ENCODE results near the gene KLHDC8B. TPM values are rescaled to one million over a fixed set of nuclear protein-coding genes. Genes with fewer than 3 reads are reported as not detected.
"Not testable (repeated sequence)": the region's sequence is repeated elsewhere in the genome, so short reads cannot be mapped to it uniquely, and the experiment has no call there.

The KLHDC8B gene
- total and polyA plus RNA-seq, 2 experiments from 2014 or later, result 72.0 to 86.4 TPM

DNA sequence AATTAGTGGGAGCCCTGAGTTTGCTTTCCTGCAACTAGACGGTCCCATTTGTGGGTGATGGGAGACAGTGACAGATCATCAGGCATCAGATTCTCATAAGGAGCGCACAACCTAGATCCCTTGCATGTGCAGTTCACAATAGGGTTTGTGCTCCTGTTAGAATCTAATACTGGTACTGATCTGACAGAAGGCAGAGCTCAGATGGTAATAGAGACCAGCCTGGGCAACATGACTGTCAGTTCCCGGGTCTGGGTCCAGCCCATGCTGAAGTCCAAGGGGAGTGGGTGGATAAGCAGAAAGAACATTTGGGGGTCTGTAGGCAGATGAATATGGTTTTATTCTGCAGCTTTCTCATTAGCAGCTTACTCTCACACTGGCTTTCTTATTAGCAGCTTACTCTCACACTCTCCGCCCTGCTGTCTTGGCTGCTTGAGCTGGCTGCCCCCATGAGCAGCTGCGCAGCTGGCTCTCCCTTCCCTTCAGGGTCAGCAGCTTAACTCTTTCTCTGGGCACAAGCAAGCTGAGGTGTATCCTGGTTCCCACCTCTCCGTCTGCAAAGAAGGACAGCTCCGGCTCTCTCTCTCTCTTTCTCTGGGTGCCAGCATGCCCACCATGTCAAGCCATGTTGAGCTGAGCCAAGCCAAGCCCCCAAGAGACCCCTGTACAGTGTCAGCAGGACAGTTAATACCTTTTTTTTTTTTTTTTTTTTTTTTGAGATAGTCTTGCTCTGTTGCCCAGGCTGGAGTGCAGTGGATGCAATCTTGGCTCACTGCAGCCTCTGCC, 46.5 kb downstream of the KLHDC8B start:
- TF ChIP-seq EZH2phosphoT487 (IDR thresholded peaks at IDR 0.05; ENCODE audit: low read depth, severe bottlenecking, unreplicated experiment), result no peak
- TF ChIP-seq EZH2 (IDR thresholded peaks at IDR 0.05; ENCODE audit: borderline replicate concordance), result no peak
- TF ChIP-seq, protein P1, sequence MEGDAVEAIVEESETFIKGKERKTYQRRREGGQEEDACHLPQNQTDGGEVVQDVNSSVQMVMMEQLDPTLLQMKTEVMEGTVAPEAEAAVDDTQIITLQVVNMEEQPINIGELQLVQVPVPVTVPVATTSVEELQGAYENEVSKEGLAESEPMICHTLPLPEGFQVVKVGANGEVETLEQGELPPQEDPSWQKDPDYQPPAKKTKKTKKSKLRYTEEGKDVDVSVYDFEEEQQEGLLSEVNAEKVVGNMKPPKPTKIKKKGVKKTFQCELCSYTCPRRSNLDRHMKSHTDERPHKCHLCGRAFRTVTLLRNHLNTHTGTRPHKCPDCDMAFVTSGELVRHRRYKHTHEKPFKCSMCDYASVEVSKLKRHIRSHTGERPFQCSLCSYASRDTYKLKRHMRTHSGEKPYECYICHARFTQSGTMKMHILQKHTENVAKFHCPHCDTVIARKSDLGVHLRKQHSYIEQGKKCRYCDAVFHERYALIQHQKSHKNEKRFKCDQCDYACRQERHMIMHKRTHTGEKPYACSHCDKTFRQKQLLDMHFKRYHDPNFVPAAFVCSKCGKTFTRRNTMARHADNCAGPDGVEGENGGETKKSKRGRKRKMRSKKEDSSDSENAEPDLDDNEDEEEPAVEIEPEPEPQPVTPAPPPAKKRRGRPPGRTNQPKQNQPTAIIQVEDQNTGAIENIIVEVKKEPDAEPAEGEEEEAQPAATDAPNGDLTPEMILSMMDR (IDR thresholded peaks at IDR 0.05; ENCODE audit: poor library complexity), result no peak
- 90% methylated on average over 7 of the region's 7 CpGs for WGBS (ENCODE audit: low lambda C conversion rate, missing lambda C conversion rate)
- peak overlapping the region; percentile 50 for H3K27ac ChIP-seq
- H3K36me3 ChIP-seq (replicated peaks; ENCODE audit: insufficient read depth, low read depth), result no peaks in the 10 kb centered on the region
- no peak overlapping the region for H3K4me3 ChIP-seq
- H3K9me3 ChIP-seq (ENCODE audit: low read depth), result no peaks in the 10 kb centered on the region
- H2AFZ ChIP-seq, result no peak overlapping the region
- H3K9me2 ChIP-seq (replicated peaks; ENCODE audit: insufficient read depth), result no peaks in the 10 kb centered on the region
- H3K27me3 ChIP-seq, result no peaks in the 10 kb centered on the region
- DNase-seq (ENCODE audit: low spot score), result no peak
- no peaks in the 10 kb centered on the region for H4K20me1 ChIP-seq (ENCODE audit: insufficient read depth, poor library complexity, severe bottlenecking)
- no peaks in the 10 kb centered on the region for H3K4me1 ChIP-seq (ENCODE audit: insufficient read depth)
- no peaks in the 10 kb centered on the region for H3K79me2 ChIP-seq
- no peak overlapping the region for H3K4me2 ChIP-seq

DNA sequence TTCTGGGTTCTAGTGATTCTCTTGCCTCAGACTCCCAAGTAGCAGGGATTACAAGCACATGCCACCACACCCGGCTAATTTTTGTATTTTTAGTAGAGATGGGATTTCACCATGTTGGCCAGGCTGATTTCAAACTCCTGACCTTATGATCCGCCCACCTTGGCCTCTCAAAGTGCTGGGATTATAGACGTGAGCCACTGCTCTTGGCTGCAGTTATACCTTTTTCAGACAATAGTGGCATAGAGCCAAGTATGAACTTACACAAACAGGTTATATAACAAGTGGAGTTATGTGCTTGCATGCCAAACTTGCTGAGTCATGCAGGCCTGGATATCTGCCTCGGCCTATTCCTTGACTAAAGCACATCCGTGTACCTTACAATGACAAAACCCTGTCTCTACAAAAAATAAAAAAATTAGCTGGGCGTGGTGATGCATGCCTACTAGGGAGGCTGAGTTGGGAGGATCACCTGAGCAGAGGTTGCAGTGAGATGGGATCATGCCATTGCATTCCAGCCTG, 47.1 kb downstream of the KLHDC8B start:
- H3K36me3 ChIP-seq (replicated peaks; ENCODE audit: insufficient read depth, low read depth); H3K4me1 ChIP-seq (ENCODE audit: insufficient read depth): not testable (repeated sequence)

DNA sequence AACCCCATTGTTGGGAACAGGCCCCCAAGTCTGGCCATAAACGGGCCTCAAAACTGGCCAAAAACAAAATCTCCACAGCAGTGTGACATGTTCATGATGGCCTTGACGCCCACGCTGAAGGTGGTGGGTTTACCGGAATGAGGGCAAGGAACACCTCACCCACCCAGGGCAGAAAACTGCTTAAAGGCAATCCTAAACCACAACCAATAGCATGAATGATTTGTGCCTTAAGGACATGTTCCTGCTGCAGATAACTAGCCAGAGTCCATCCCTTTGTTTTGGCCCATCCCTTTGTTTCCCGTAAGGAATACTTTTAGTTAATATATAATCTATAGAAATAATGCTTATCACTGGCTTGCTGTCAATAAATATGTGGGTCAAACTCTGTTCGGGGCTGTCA, 47.7 kb downstream of the KLHDC8B start:
- DNase-seq (ENCODE audit: low spot score), result no peak
- Histone ChIP-seq H4K20me1 (ENCODE audit: insufficient read depth, poor library complexity, severe bottlenecking) (no peaks in the 10 kb centered on the region), H3K79me2 (no peaks in the 10 kb centered on the region), H3K4me2 (no peak overlapping the region), H3K4me3 (no peak overlapping the region), H3K27me3 (no peaks in the 10 kb centered on the region), H3K9me3 (ENCODE audit: low read depth) (no peaks in the 10 kb centered on the region), H3K36me3 (replicated peaks; ENCODE audit: insufficient read depth, low read depth) (no peaks in the 10 kb centered on the region), H3K9me2 (replicated peaks; ENCODE audit: insufficient read depth) (no peaks in the 10 kb centered on the region), H2AFZ (no peak overlapping the region), H3K4me1 (ENCODE audit: insufficient read depth) (no peaks in the 10 kb centered on the region), H3K27ac (peak overlapping the region; percentile 29)
- TF ChIP-seq, protein P1 (IDR thresholded peaks at IDR 0.05; ENCODE audit: poor library complexity), result no peak
- TF ChIP-seq EZH2phosphoT487 (IDR thresholded peaks at IDR 0.05; ENCODE audit: low read depth, severe bottlenecking, unreplicated experiment), result no peak
- TF ChIP-seq EZH2 (IDR thresholded peaks at IDR 0.05; ENCODE audit: borderline replicate concordance), result no peak
- 88% methylated on average over 6 of the region's 6 CpGs for WGBS (ENCODE audit: low lambda C conversion rate, missing lambda C conversion rate)

More for the DNA sequence above, 47.1 kb downstream of the KLHDC8B start:
- not testable (repeated sequence) for H3K79me2 ChIP-seq; H3K4me3 ChIP-seq; H4K20me1 ChIP-seq (ENCODE audit: insufficient read depth, poor library complexity, severe bottlenecking); H3K27me3 ChIP-seq; H3K9me3 ChIP-seq (ENCODE audit: low read depth); H3K9me2 ChIP-seq (replicated peaks; ENCODE audit: insufficient read depth); H3K4me2 ChIP-seq; H2AFZ ChIP-seq
- 55% methylated on average over 6 of the region's 6 CpGs for WGBS (ENCODE audit: low lambda C conversion rate, missing lambda C conversion rate)
- H3K27ac ChIP-seq, result peak overlapping the region; percentile 50
- peak; percentile 70 for DNase-seq (ENCODE audit: low spot score)

DNA sequence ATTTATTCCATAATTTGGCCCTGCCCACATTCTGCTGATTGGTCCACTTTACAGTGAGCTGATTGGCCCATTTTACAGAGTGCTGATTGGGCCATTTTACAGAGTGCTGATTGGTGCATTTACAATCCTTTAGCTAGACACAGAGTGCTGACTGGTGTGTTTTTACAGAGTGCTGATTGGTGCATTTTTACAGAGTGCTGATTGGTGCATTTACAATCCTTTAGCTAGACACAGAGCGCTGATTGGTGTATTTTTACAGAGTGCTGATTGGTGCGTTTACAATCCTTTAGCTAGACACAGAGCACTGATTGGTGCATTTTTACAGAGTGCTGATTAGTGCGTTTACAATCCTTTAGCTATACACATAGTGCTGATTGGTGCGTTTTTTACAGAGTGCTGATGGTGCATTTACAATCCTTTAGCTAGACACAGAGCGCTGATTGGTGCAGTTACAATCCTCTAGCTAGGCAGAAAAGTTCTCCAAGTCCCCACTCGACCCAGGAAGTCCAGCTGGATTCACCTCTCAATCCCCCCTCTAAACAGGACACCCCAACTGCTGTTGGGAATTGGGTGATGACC, 49.7 kb downstream of the KLHDC8B start:
- H3K27me3 ChIP-seq; H3K9me3 ChIP-seq (ENCODE audit: low read depth); H3K4me1 ChIP-seq (ENCODE audit: insufficient read depth); H2AFZ ChIP-seq; H4K20me1 ChIP-seq (ENCODE audit: insufficient read depth, poor library complexity, severe bottlenecking); H3K9me2 ChIP-seq (replicated peaks; ENCODE audit: insufficient read depth); H3K4me3 ChIP-seq; H3K27ac ChIP-seq; DNase-seq (ENCODE audit: low spot score); H3K36me3 ChIP-seq (replicated peaks; ENCODE audit: insufficient read depth, low read depth); H3K79me2 ChIP-seq; H3K4me2 ChIP-seq: not testable (repeated sequence)
- WGBS (ENCODE audit: low lambda C conversion rate, missing lambda C conversion rate), result 93% methylated on average over 6 of the region's 6 CpGs

Measured in hepatocyte (in vitro differentiated cells).